ENCODE data around the gene CTNNA1.

DNA sequence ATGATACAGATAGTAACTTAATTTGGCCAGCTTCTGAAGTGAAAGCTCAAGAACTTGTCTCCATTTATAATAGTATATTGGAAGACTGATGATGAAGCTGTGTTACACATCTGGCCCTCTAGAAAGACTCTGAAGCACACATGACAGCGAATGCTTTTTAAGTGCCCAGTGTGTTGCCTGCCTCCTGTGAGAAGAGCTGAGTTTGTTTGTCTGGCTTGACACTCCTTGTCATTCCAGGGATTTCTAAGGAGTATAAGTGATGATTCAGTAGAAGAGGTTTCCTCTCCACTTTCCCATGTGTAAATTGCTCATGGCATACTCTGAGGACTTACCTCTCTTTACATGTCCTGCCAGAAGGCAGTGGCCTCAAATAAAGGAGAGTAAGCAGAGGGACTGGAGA lies 152.3 kb downstream of the CTNNA1 start:
- TF ChIP-seq RBFOX2 (IDR thresholded peaks at IDR 0.05; ENCODE audit: low read depth, low read length) = no peak
- TF ChIP-seq, protein P1, sequence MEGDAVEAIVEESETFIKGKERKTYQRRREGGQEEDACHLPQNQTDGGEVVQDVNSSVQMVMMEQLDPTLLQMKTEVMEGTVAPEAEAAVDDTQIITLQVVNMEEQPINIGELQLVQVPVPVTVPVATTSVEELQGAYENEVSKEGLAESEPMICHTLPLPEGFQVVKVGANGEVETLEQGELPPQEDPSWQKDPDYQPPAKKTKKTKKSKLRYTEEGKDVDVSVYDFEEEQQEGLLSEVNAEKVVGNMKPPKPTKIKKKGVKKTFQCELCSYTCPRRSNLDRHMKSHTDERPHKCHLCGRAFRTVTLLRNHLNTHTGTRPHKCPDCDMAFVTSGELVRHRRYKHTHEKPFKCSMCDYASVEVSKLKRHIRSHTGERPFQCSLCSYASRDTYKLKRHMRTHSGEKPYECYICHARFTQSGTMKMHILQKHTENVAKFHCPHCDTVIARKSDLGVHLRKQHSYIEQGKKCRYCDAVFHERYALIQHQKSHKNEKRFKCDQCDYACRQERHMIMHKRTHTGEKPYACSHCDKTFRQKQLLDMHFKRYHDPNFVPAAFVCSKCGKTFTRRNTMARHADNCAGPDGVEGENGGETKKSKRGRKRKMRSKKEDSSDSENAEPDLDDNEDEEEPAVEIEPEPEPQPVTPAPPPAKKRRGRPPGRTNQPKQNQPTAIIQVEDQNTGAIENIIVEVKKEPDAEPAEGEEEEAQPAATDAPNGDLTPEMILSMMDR (IDR thresholded peaks at IDR 0.05 in 2 of 3, conservative IDR thresholded peaks at IDR 0.05 in 1 of 3; ENCODE audit: insufficient read depth in 2 of 3, low read depth in 1 of 3, low read length in 3 of 3) = no peak
- TF ChIP-seq ATF1 (CRISPR knock-in tag; IDR thresholded peaks at IDR 0.05) = no peak
- no peak for TF ChIP-seq ATF1 (tag; IDR thresholded peaks at IDR 0.05)
- TF ChIP-seq NFIX (CRISPR knock-in tag; IDR thresholded peaks at IDR 0.05; ENCODE audit: low read depth) = no peak

Data from K562 (cell line).